Left kidney (tissue), 2 donors: Measurements from ENCODE around the gene RTN4. TPM values are rescaled to one million over a fixed set of nuclear protein-coding genes. Genes with fewer than 3 reads are reported as not detected.
"Not testable (repeated sequence)": the region's sequence is repeated elsewhere in the genome, so short reads cannot be mapped to it uniquely, and the experiment has no call there.

Source experiments
- DNase-seq: peaks from one replicate; pipeline ENCODE4 v3.0.0-alpha.2; 2013
- polyA plus RNA-seq: library from polyadenylated mRNA; unstranded; fragments of 120-200 nt; gene quantifications from one replicate; pipeline ENCODE4 v1.2.1, GENCODE V29; 2013; ENCODE audit not compliant: insufficient read length

RTN4 gene
- polyA plus RNA-seq, 1 donor: 374 TPM

GRCh38 chr2:55012672-55013484, 37.4 kb downstream of the RTN4 start:
- DNase-seq: no peak

- peak; percentile 40 for DNase-seq
These were observed 38.2 kb downstream of the RTN4 start for GRCh38 chr2:55011831-55012671.

GRCh38 chr2:55010915-55011314, 39.3 kb downstream of the RTN4 start:
- DNase-seq: no peak

- peak; percentile 30 for DNase-seq
These were observed 40.1 kb downstream of the RTN4 start for GRCh38 chr2:55010149-55010591.

GRCh38 chr2:55009277-55010060, 40.8 kb downstream of the RTN4 start:
- no peak for DNase-seq

- no peak for DNase-seq
These were observed 43.9 kb downstream of the RTN4 start for GRCh38 chr2:55006306-55006705.

GRCh38 chr2:55003706-55004639, 46.3 kb downstream of the RTN4 start:
- no peak for DNase-seq

- no peak for DNase-seq
These were observed 48.5 kb downstream of the RTN4 start for GRCh38 chr2:55001716-55002115.

- no peak for DNase-seq
These were observed 49.9 kb downstream of the RTN4 start for GRCh38 chr2:55000341-55000740.

GRCh38 chr2:54999182-54999581, 51.1 kb downstream of the RTN4 start:
- DNase-seq: no peak

GRCh38 chr2:54997826-54998225, 52.4 kb downstream of the RTN4 start:
- no peak for DNase-seq

- no peak for DNase-seq
These were observed 54.7 kb downstream of the RTN4 start for GRCh38 chr2:54995553-54995952.

GRCh38 chr2:54990694-54991093, 59.6 kb downstream of the RTN4 start:
- DNase-seq: not testable (repeated sequence)

GRCh38 chr2:54988612-54989011, 61.6 kb downstream of the RTN4 start:
- no peak for DNase-seq

- no peak for DNase-seq
These were observed 64.0 kb downstream of the RTN4 start for GRCh38 chr2:54986264-54986663.

- DNase-seq: no peak
These were observed 65.8 kb downstream of the RTN4 start for GRCh38 chr2:54984476-54984875.

- DNase-seq: no peak
These were observed 66.7 kb downstream of the RTN4 start for GRCh38 chr2:54983345-54984220.

- no peak for DNase-seq
These were observed 68.9 kb downstream of the RTN4 start for GRCh38 chr2:54981385-54981784.

- peak; percentile 38 for DNase-seq
These were observed 70.8 kb downstream of the RTN4 start for GRCh38 chr2:54979321-54980044.
